ENCODE results near the gene RDH5. TPM values are rescaled to one million over a fixed set of nuclear protein-coding genes. Genes with fewer than 3 reads are reported as not detected.

RDH5 gene
- total RNA-seq, 4 donors from 2014 or later = 70.9 to 162 (median 123) TPM

GRCh38 chr12:55745361-55746173 is 25.4 kb downstream of the RDH5 start:
- TF ChIP-seq CTCF (IDR thresholded peaks at IDR 0.05; ENCODE audit: low read depth) = no peak

GRCh38 chr12:55746174-55746912 is 26.1 kb downstream of the RDH5 start:
- no peak for TF ChIP-seq CTCF (IDR thresholded peaks at IDR 0.05; ENCODE audit: low read depth)

GRCh38 chr12:55746913-55747231 is 26.7 kb downstream of the RDH5 start:
- TF ChIP-seq CTCF (IDR thresholded peaks at IDR 0.05; ENCODE audit: low read depth) = no peak

GRCh38 chr12:55748230-55748993 is 28.2 kb downstream of the RDH5 start:
- no peak for TF ChIP-seq CTCF (IDR thresholded peaks at IDR 0.05; ENCODE audit: low read depth)

- TF ChIP-seq CTCF (IDR thresholded peaks at IDR 0.05; ENCODE audit: low read depth) = no peak
These were observed 35.1 kb downstream of the RDH5 start for GRCh38 chr12:55755246-55755645.

- no peak for TF ChIP-seq CTCF (IDR thresholded peaks at IDR 0.05; ENCODE audit: low read depth)
These were observed 37.5 kb downstream of the RDH5 start for GRCh38 chr12:55757701-55758100.

GRCh38 chr12:55760663-55761062 is 40.5 kb downstream of the RDH5 start:
- no peak for TF ChIP-seq CTCF (IDR thresholded peaks at IDR 0.05; ENCODE audit: low read depth)

All from subcutaneous adipose tissue (tissue), 4 donors.